GM12878 (cell line): Measurements from ENCODE around the gene ITSN1. TPM values are rescaled to one million over a fixed set of nuclear protein-coding genes. Genes with fewer than 3 reads are reported as not detected.

Source experiments
- ATAC-seq: fragments of 200-7000 bp; cut with Tn5 transposase; 3 replicates; pipeline ENCODE4 v1.9.1; 2020; ENCODE audit warnings: mild to moderate bottlenecking, moderate library complexity
- BruUV-seq: library from RNA; stranded (reverse); fragments of 400-500 nt; replicated peaks from 2 replicates; lab custom pipeline; 2021; lab: Mats Ljungman, UMichigan
- CTCF ChIA-PET: fragments of 300-600 bp; sonication (Branson Sonifier 250); formaldehyde crosslinking; extraction: SDS; loops from one replicate; lab custom pipeline; 2021; ENCODE audit warnings: inconsistent platforms; lab: Yijun Ruan, JAX
- POLR2A ChIA-PET: fragments of 350-600 bp; formaldehyde crosslinking; extraction: SDS; loops from one replicate; lab custom pipeline; 2021; ENCODE audit warnings: inconsistent platforms; lab: Charles Lee
- RAD21 ChIA-PET: fragments of 300-600 bp; sonication (Branson Sonifier 250); formaldehyde crosslinking; loops from one replicate; lab custom pipeline; 2023; ENCODE audit warnings: antibody characterized with exemption; ENCODE audit not compliant: unreplicated experiment; lab: Charles Lee
- SMC1A ChIA-PET: fragments of 300-600 bp; sonication (Branson Sonifier 250); formaldehyde crosslinking; loops from one replicate; lab custom pipeline; 2023; ENCODE audit not compliant: unreplicated experiment, uncharacterized antibody; lab: Charles Lee
- DNase-seq: peaks from one replicate; pipeline ENCODE4 v3.0.0-alpha.2; 2011; ENCODE audit warnings: low read depth, low spot score
- FAIRE-seq: peaks from 3 replicates; lab custom pipeline; 2011; peaks lifted over from hg19 to GRCh38; lab: Jason Lieb, UNC
- H2AFZ ChIP-seq: 2 replicates; pipeline ENCODE4 v1.6.0; 2011; ENCODE audit warnings: low read depth, low read length, control low read depth; ENCODE audit not compliant: control insufficient read depth
- H3K27ac ChIP-seq: 2 replicates; pipeline ENCODE4 v1.5.1; 2011; ENCODE audit warnings: control low read depth; ENCODE audit not compliant: control insufficient read depth, insufficient read depth
- H3K27me3 ChIP-seq, 2 experiments: replicated peaks in 1 of 2; 2 replicates each; pipeline versions ENCODE4 v1.6.0 to v1.6.1; 2011; ENCODE audit warnings: low read length in 1 of 2; ENCODE audit not compliant: control insufficient read depth in 2 of 2, insufficient read depth in 2 of 2
- H3K36me3 ChIP-seq, 2 experiments: 2 replicates each; pipeline ENCODE4 v1.5.1; 2011; ENCODE audit warnings: low read length in 1 of 2; ENCODE audit not compliant: control insufficient read depth in 2 of 2, insufficient read depth in 2 of 2
- H3K4me1 ChIP-seq: 2 replicates; pipeline ENCODE4 v1.6.1; 2011; ENCODE audit warnings: mild to moderate bottlenecking, low read length, moderate library complexity, mixed read lengths; ENCODE audit not compliant: control insufficient read depth, insufficient read depth
- H3K4me2 ChIP-seq: 2 replicates; pipeline ENCODE4 v1.6.0; 2011; ENCODE audit warnings: control low read depth; ENCODE audit not compliant: control insufficient read depth, insufficient read depth
- H3K4me3 ChIP-seq: fragments of 200-600 bp; sonication (generic); 2 replicates; pipeline ENCODE4 v1.5.1; 2016
- H3K79me2 ChIP-seq: 2 replicates; pipeline ENCODE4 v1.6.0; 2011; ENCODE audit warnings: low read length; ENCODE audit not compliant: control insufficient read depth, insufficient read depth
- H3K9ac ChIP-seq: 2 replicates; pipeline ENCODE4 v1.8.0; 2011; ENCODE audit warnings: low read length, control low read depth, mixed read lengths; ENCODE audit not compliant: control insufficient read depth, insufficient read depth
- H3K9me3 ChIP-seq: replicated peaks from 3 replicates; pipeline ENCODE4 v1.5.1; 2011; ENCODE audit warnings: mild to moderate bottlenecking, low read length; ENCODE audit not compliant: control insufficient read depth, insufficient read depth
- H4K20me1 ChIP-seq: 2 replicates; pipeline ENCODE4 v1.6.0; 2011; ENCODE audit not compliant: control insufficient read depth, insufficient read depth
- CEBPZ ChIP-seq: fragments of 150-350 bp; IDR thresholded peaks from 2 replicates; pipeline ENCODE4 v1.6.1; 2016; ENCODE audit warnings: low read depth, low read length
- CHD1 ChIP-seq: IDR thresholded peaks from 2 replicates; pipeline ENCODE4 v1.6.1; 2012; ENCODE audit warnings: low read depth, low read length, improper control_type of control experiment
- CREB1 ChIP-seq: IDR thresholded peaks from 2 replicates; pipeline ENCODE4 v1.6.1; 2012; ENCODE audit warnings: low read depth, mild to moderate bottlenecking, inconsistent platforms
- CTCF ChIP-seq, 3 experiments: IDR thresholded peaks in 2 of 3; conservative IDR thresholded peaks in 1 of 3; 2 replicates each; pipeline ENCODE4 v1.5.1; 2011; ENCODE audit warnings: low read depth in 3 of 3, low read length in 3 of 3, mild to moderate bottlenecking in 3 of 3, control low read depth in 2 of 3, moderate library complexity in 2 of 3, inconsistent platforms in 1 of 3, mixed read lengths in 1 of 3; ENCODE audit not compliant: control insufficient read depth in 2 of 3, insufficient read depth in 1 of 3; ENCODE audit errors: extremely low read depth in 1 of 3
- ETV6 ChIP-seq, 2 experiments: fragments of 450-650 bp in 1 of 2; IDR thresholded peaks in 1 of 2; conservative IDR thresholded peaks in 1 of 2; 2 replicates each; pipeline ENCODE4 v1.6.1; 2014; ENCODE audit warnings: antibody characterized with exemption in 1 of 2, borderline replicate concordance in 1 of 2, low read depth in 1 of 2, mild to moderate bottlenecking in 1 of 2, moderate library complexity in 1 of 2
- FOXK2 ChIP-seq: fragments of 450-650 bp; IDR thresholded peaks from 2 replicates; pipeline ENCODE4 v1.6.1; 2017; ENCODE audit warnings: mild to moderate bottlenecking, moderate library complexity
- GATAD2B ChIP-seq: fragments of 450-650 bp; conservative IDR thresholded peaks from 2 replicates; pipeline ENCODE4 v1.6.1; 2017; ENCODE audit warnings: low read depth, mild to moderate bottlenecking, moderate library complexity
- HDAC6 ChIP-seq: fragments of 200-600 bp; sonication (generic); IDR thresholded peaks from one replicate; pipeline ENCODE4 v1.8.0; 2017; ENCODE audit warnings: antibody characterized with exemption; ENCODE audit not compliant: unreplicated experiment
- HDGF ChIP-seq: fragments of 450-650 bp; IDR thresholded peaks from 2 replicates; pipeline ENCODE4 v1.6.1; 2016; ENCODE audit warnings: antibody characterized with exemption
- MEF2B ChIP-seq: fragments of 450-650 bp; IDR thresholded peaks from 2 replicates; pipeline ENCODE4 v1.6.1; 2018; ENCODE audit warnings: mild to moderate bottlenecking, moderate library complexity; ENCODE audit not compliant: partially characterized antibody, poor library complexity, severe bottlenecking
- SMAD5 ChIP-seq: IDR thresholded peaks from 2 replicates; pipeline ENCODE4 v1.6.1; 2016; ENCODE audit warnings: antibody characterized with exemption, low read depth
- SP1 ChIP-seq: IDR thresholded peaks from one replicate; pipeline ENCODE4 v1.6.1; 2011; ENCODE audit warnings: low read depth, low read length
- SREBF1 ChIP-seq: IDR thresholded peaks from 2 replicates; pipeline ENCODE4 v1.6.1; 2012; ENCODE audit warnings: mild to moderate bottlenecking, low read length
- TCF7 ChIP-seq: IDR thresholded peaks from 2 replicates; pipeline ENCODE4 v1.6.1; 2014; ENCODE audit warnings: antibody characterized with exemption, borderline replicate concordance
- USF1 ChIP-seq: IDR thresholded peaks from 2 replicates; pipeline ENCODE4 v1.6.1; 2011; ENCODE audit warnings: borderline replicate concordance, low read depth, mild to moderate bottlenecking, moderate library complexity, mixed read lengths, low read length; ENCODE audit not compliant: insufficient read depth; ENCODE audit errors: extremely low read length
- ZNF217 ChIP-seq: fragments of 450-650 bp; IDR thresholded peaks from 2 replicates; pipeline ENCODE4 v1.6.1; 2017; ENCODE audit warnings: antibody characterized with exemption, mild to moderate bottlenecking
- ZNF622 ChIP-seq: fragments of 450-650 bp; IDR thresholded peaks from 2 replicates; pipeline ENCODE4 v1.6.1; 2017; ENCODE audit warnings: mild to moderate bottlenecking, inconsistent platforms
- ZSCAN29 ChIP-seq: fragments of 450-650 bp; IDR thresholded peaks from 2 replicates; pipeline ENCODE4 v1.6.1; 2017; ENCODE audit warnings: mild to moderate bottlenecking, moderate library complexity
- ZZZ3 ChIP-seq: IDR thresholded peaks from 2 replicates; pipeline ENCODE4 v1.6.1; 2011; ENCODE audit warnings: low read depth; ENCODE audit not compliant: control insufficient read depth, insufficient read length
- WGBS: methylation state at CpG from one replicate; pipeline ENCODE4 v1.1.6; 2016; ENCODE audit warnings: low lambda C conversion rate; ENCODE audit not compliant: insufficient replicate concordance, insufficient coverage; ENCODE audit errors: missing lambda C conversion rate; 5-methylcytosine and 5-hydroxymethylcytosine counted together
- in situ Hi-C: fragments of 300-500 bp; cut with MboI; formaldehyde crosslinking; loops from 9 replicates; pipeline ENCODE4 v1.14.3; 2018; ENCODE audit warnings: mixed read lengths
- intact Hi-C: fragments of 100-400 bp; cut with micrococcal nuclease; formaldehyde crosslinking; loops from one replicate; pipeline ENCODE4 v1.14.2; 2022; ENCODE audit not compliant: unreplicated experiment
- polyA plus RNA-seq, 11 experiments: library from polyadenylated mRNA; depleted of rRNA in 4 of 11; unstranded in 6 of 11; stranded (reverse) in 5 of 11; fragments of >200 nt; fragmentation: Nextera tagmentation in 4 of 11; fragmentation: Illumina TruSeq in 1 of 11; extraction: Ambion mirVana in 4 of 11; extraction: Trizol in 1 of 11; gene quantifications; 1 replicate in 1 of 11; 2 replicates in 10 of 11; pipeline versions ENCODE4 v1.2.1 to v1.2.3, GENCODE V29; 2011 to 2016; ENCODE audit warnings: inconsistent platforms in 2 of 11, missing spikeins in 2 of 11, low read depth in 1 of 11
- total RNA-seq, 4 experiments: library from RNA; depleted of rRNA in 3 of 4; stranded (reverse); fragments of >200 nt in 3 of 4; fragmentation: Illumina TruSeq in 1 of 4; extraction: Trizol in 1 of 4; gene quantifications; 2 replicates each; pipeline versions ENCODE4 v1.2.1 to v1.2.3, GENCODE V29; 2013 to 2021

The ITSN1 gene
- total and polyA plus RNA-seq, 10 of the 15 experiments (the other 5 are each of a cell fraction or from before 2014, with no cell fraction given) = 0.89 to 10.6 (median 4.8) TPM

GRCh38 chr21:33789697-33790096 is 147.4 kb downstream of the ITSN1 start:
- no peak overlapping the region for H3K9ac ChIP-seq
- ChIA-PET RAD21 (no interaction called here), SMC1A (no interaction called here), CTCF (interaction anchor here (0.8 kb wide), 1 partner anchor 9 kb away, joined by 3 read pairs; no protein-coding TSS in a partner anchor), POLR2A (no interaction called here)
- TF ChIP-seq SMAD5 = no peak
- TF ChIP-seq FOXK2 = no peak
- no peak for TF ChIP-seq SREBF1
- no peak for TF ChIP-seq CTCF (IDR thresholded peaks at IDR 0.05 in 2 of 3, conservative IDR thresholded peaks at IDR 0.05 in 1 of 3; ENCODE audit: control insufficient read depth in 2 of 3, extremely low read depth in 1 of 3, insufficient read depth in 1 of 3, low read depth in 3 of 3, low read length in 3 of 3)
- TF ChIP-seq TCF7 = no peak
- no peak for TF ChIP-seq ETV6 (conservative IDR thresholded peaks at IDR 0.05 in 1 of 2, IDR thresholded peaks at IDR 0.05 in 1 of 2; ENCODE audit: borderline replicate concordance in 1 of 2, low read depth in 1 of 2)
- no peak for TF ChIP-seq ZNF622
- TF ChIP-seq MEF2B = no peak
- TF ChIP-seq GATAD2B = no peak
- TF ChIP-seq HDAC6 = no peak
- TF ChIP-seq SP1 = no peak
- TF ChIP-seq CEBPZ = no peak
- TF ChIP-seq ZSCAN29 = no peak
- TF ChIP-seq CHD1 = no peak
- TF ChIP-seq HDGF = no peak
- no peak for TF ChIP-seq CREB1
- TF ChIP-seq ZNF217 = no peak
- no peak for TF ChIP-seq USF1
- no peak for TF ChIP-seq ZZZ3
- no peaks in the 10 kb centered on the region for H3K9me3 ChIP-seq
- no peak overlapping the region for H3K4me2 ChIP-seq
- in situ Hi-C loops = no loop called here
- 0% methylated on average over 1 of the region's 1 CpG for WGBS
- H4K20me1 ChIP-seq = no peaks in the 10 kb centered on the region
- intact Hi-C loops = no loop called here
- no peaks in the 10 kb centered on the region for H3K4me1 ChIP-seq
- no peak overlapping the region for H3K4me3 ChIP-seq
- no TSS peak for BruUV-seq
- H3K27ac ChIP-seq = no peak overlapping the region
- H2AFZ ChIP-seq = no peak overlapping the region
- no peaks in the 10 kb centered on the region for H3K79me2 ChIP-seq
- DNase-seq (no peak), ATAC-seq (no peak), FAIRE-seq (no peak)
- no peaks in the 10 kb centered on the region for H3K36me3 ChIP-seq
- H3K27me3 ChIP-seq = no peaks in the 10 kb centered on the region
